Right lobe of liver (tissue), 4 donors: ENCODE results near the gene GPR35.

ENCODE experiments used
- CTCF ChIP-seq, 4 donors: fragments of 200-600 bp in 3 of 4; fragments of 450-650 bp in 1 of 4; IDR thresholded peaks; one replicate each; pipeline versions ENCODE4 v1.5.1 to v1.8.0; 2016 to 2022; ENCODE audit warnings: antibody characterized with exemption in 4 of 4, mild to moderate bottlenecking in 2 of 4
- POLR2A ChIP-seq: fragments of 450-650 bp; IDR thresholded peaks from one replicate; pipeline ENCODE4 v1.6.1; 2017; ENCODE audit warnings: antibody characterized with exemption, mild to moderate bottlenecking
- donor health status: DM: no; HTN: no; CAD: no.
- donor health status: DM: no; HTN: no; CAD: no.
- donor health status: DM: no; HTN: yes; CAD: no.

DNA sequence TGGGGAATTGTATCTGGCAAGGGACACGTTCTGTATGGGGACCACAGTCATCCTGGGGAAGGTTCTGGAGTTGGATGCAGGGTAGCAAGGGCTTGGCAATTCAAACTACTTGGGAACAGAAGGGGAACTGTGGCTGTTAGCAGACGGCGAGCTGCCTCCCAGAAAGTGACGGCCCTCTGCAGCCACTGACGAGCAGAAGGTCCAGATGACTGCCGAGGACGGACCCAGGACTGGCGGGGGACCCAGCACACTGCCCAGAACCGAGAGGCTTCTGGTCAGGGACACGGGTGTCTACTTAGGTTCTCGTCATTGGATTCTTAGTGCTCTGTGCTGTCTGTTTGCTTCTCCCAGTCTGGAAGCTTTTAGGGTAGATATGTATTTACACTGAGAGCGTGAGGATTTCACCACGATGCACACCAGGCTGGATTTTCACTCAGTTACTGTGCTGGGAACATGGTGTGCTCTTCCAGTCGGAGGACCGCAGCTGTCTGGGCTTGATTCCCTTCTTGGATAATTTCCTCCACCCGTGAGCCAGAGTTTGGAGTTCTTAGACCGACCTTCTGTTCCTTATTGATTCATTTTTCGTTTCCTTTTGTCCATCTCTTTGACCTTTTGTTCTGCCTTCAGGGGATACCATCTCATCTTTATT, 13.4 kb downstream of the GPR35 start:
- TF ChIP-seq CTCF (IDR thresholded peaks at IDR 0.05): no peak
- TF ChIP-seq POLR2A: no peak
